ENCODE data around the gene RUFY4. TPM values are rescaled to one million over a fixed set of nuclear protein-coding genes. Genes with fewer than 3 reads are reported as not detected.

The RUFY4 gene
- total RNA-seq, 1 donor from 2014 or later: not detected

DNA sequence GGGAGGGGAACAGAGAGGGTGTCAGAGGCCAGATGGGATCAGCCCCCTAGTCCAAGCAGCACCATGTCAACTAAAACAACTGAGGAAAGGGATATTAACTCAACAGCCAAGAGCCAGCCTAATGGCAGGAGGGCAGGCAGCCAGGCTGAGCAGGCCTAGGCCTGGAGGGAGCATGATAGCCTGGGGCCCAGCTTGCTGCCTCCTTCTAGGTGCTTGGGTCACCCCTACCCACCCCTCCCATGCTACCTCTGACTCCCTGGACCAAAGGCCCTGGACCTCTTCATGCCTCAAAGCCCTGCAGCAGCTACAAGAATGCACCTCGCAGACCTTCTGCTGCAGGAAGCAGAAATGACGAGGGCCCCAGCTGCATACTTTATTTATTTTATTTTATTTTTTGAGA, 44.2 kb upstream of the RUFY4 start:
- no peaks in the 10 kb centered on the region for H3K36me3 Mint-ChIP-seq (ENCODE audit: low read depth)
- H3K4me3 Mint-ChIP-seq (ENCODE audit: unreplicated experiment): no peak overlapping the region
- H3K27me3 Mint-ChIP-seq (ENCODE audit: low read depth): no peaks in the 10 kb centered on the region
- H3K4me1 Mint-ChIP-seq (ENCODE audit: low read depth): peaks cover 33% of the 10 kb centered on the region
- no peak overlapping the region for H3K27ac Mint-ChIP-seq (ENCODE audit: unreplicated experiment)
- TF ChIP-seq, protein P1, sequence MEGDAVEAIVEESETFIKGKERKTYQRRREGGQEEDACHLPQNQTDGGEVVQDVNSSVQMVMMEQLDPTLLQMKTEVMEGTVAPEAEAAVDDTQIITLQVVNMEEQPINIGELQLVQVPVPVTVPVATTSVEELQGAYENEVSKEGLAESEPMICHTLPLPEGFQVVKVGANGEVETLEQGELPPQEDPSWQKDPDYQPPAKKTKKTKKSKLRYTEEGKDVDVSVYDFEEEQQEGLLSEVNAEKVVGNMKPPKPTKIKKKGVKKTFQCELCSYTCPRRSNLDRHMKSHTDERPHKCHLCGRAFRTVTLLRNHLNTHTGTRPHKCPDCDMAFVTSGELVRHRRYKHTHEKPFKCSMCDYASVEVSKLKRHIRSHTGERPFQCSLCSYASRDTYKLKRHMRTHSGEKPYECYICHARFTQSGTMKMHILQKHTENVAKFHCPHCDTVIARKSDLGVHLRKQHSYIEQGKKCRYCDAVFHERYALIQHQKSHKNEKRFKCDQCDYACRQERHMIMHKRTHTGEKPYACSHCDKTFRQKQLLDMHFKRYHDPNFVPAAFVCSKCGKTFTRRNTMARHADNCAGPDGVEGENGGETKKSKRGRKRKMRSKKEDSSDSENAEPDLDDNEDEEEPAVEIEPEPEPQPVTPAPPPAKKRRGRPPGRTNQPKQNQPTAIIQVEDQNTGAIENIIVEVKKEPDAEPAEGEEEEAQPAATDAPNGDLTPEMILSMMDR (IDR thresholded peaks at IDR 0.05): no peak
- peak; percentile 35 for DNase-seq (ENCODE audit: low spot score)
- no peaks in the 10 kb centered on the region for H3K9me3 Mint-ChIP-seq (ENCODE audit: low read depth)

DNA sequence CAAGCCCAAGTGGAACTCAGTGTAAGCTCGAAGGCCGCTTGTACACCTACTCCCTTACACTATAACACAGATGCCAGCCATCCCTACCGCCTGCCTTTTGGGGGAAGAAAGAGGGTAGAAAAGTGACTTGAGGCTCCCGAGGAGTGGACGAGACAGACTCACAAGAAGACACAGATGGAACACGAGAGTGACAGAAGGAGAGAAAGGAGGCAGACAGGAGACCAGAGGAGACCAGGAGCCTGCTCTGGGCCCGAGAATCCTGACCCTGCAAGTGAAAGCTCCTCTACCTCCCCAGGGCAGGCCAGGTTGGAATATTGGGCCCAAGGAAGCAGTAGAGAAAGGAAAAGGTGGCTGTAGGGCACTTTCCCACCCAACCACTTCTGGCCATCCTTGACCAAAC, 42.8 kb upstream of the RUFY4 start:
- no peaks in the 10 kb centered on the region for H3K9me3 Mint-ChIP-seq (ENCODE audit: low read depth)
- TF ChIP-seq, protein P1 (IDR thresholded peaks at IDR 0.05): no peak
- no peaks in the 10 kb centered on the region for H3K27me3 Mint-ChIP-seq (ENCODE audit: low read depth)
- no peak overlapping the region for H3K27ac Mint-ChIP-seq (ENCODE audit: unreplicated experiment)
- H3K36me3 Mint-ChIP-seq (ENCODE audit: low read depth): no peaks in the 10 kb centered on the region
- H3K4me1 Mint-ChIP-seq (ENCODE audit: low read depth): peaks cover 24% of the 10 kb centered on the region
- DNase-seq (ENCODE audit: low spot score): no peak
- no peak overlapping the region for H3K4me3 Mint-ChIP-seq (ENCODE audit: unreplicated experiment)

DNA sequence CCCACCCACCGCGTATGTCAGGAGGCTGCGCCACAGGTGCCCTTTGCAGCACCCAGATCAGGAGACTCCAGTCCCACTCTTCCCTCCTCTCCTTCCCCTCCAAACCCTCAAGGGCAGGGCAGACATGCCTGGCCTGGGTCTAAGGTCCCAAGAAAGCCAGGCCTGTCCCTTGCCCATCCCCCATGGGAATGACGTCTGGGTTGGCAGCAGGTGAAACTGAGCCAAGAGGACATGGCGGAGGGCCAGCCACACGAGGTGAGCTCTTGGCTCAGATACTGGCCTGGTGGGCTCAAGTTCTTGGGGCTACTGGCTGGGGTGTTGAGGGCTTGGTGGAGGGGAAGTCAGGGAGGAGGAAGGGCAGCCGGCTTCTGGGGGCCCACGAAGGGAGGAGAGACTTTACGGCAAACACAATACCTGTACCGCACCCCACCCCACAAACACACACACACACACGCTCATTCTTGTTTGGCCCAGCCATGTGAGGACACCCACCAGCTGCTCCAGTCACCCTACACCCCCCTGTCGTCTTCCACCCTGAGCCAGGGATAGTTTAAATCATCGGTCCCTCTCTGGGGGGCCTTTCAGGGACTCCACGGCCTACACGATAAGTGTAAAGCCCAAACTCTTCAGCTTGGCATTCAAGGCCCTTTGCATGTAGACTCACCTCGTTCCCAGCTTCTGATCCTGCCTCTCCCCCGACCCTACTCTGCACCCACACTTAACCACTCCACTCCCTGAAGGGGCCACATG, 42.2 kb upstream of the RUFY4 start:
- Mint-ChIP-seq H3K36me3 (ENCODE audit: low read depth) (no peaks in the 10 kb centered on the region), H3K27ac (ENCODE audit: unreplicated experiment) (no peak overlapping the region), H3K4me3 (ENCODE audit: unreplicated experiment) (no peak overlapping the region), H3K27me3 (ENCODE audit: low read depth) (no peaks in the 10 kb centered on the region), H3K4me1 (ENCODE audit: low read depth) (peaks cover 19% of the 10 kb centered on the region), H3K9me3 (ENCODE audit: low read depth) (no peaks in the 10 kb centered on the region)
- DNase-seq (ENCODE audit: low spot score): peak; percentile 81
- TF ChIP-seq, protein P1 (IDR thresholded peaks at IDR 0.05): no peak

DNA sequence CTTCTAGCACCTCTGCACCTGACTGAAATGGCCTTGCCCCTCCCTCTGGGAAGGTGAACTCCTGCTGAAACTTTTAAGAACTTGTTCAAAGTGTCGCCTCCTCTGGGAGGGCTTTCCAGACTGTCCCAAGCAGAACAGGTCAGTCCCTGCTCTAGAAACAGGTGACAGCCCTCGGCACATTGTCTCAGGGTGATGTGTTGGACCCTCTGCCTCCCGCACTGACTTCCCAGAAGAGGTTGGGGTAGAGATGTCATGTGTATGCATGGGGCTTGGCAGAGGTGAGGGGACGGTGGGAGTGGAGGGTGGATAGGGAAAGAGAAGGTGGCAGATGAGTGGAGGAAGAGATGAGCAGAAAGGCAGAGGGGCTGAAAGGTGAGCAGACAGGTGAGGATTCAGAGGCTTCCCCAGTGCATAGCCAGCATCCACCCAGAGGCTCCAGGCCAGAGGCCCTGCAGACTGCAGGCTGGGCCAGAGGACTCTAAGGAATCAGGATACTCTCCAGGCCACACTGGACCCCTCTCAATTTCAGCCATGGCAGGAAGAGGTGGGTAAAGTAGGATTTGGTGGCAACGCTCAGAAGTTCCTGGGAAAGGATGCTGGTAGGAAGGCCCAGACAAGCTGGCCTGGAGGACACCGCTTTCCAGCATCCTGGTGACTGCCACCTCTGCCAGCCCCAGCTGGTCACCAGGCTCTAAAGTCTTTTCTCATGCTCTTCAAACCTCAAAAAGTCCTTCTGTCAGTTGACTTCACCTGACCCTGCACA, 41.4 kb upstream of the RUFY4 start:
- H3K27ac Mint-ChIP-seq (ENCODE audit: unreplicated experiment): no peak overlapping the region
- TF ChIP-seq, protein P1 (IDR thresholded peaks at IDR 0.05): no peak
- peaks cover 21% of the 10 kb centered on the region for H3K4me1 Mint-ChIP-seq (ENCODE audit: low read depth)
- H3K27me3 Mint-ChIP-seq (ENCODE audit: low read depth): no peaks in the 10 kb centered on the region
- no peak for DNase-seq (ENCODE audit: low spot score)
- H3K36me3 Mint-ChIP-seq (ENCODE audit: low read depth): no peaks in the 10 kb centered on the region
- no peaks in the 10 kb centered on the region for H3K9me3 Mint-ChIP-seq (ENCODE audit: low read depth)
- no peak overlapping the region for H3K4me3 Mint-ChIP-seq (ENCODE audit: unreplicated experiment)

DNA sequence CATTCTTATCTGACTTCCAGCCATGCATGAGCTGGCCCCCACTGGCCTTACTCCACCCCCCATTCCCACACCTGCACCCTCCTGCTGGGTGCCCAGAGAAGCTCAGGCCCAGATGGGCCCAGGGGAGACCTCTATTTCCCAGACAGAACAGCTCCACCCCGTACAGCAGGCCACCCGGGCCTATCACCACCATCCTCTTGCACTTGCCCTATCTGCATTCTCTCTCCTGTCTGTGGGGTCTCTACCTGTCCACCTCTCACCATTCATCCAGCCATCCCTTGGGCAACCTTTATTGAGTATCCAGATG, 40.9 kb upstream of the RUFY4 start:
- Mint-ChIP-seq H3K4me1 (ENCODE audit: low read depth) (peaks cover 24% of the 10 kb centered on the region), H3K36me3 (ENCODE audit: low read depth) (no peaks in the 10 kb centered on the region), H3K27me3 (ENCODE audit: low read depth) (no peaks in the 10 kb centered on the region), H3K9me3 (ENCODE audit: low read depth) (no peaks in the 10 kb centered on the region), H3K4me3 (ENCODE audit: unreplicated experiment) (no peak overlapping the region), H3K27ac (ENCODE audit: unreplicated experiment) (no peak overlapping the region)
- peak; percentile 66 for DNase-seq (ENCODE audit: low spot score)
- TF ChIP-seq, protein P1 (IDR thresholded peaks at IDR 0.05): no peak
